ENCODE results near the gene CUEDC1. TPM values are rescaled to one million over a fixed set of nuclear protein-coding genes. Genes with fewer than 3 reads are reported as not detected.
"Not testable (repeated sequence)": the region's sequence is repeated elsewhere in the genome, so short reads cannot be mapped to it uniquely, and the experiment has no call there.

Gene CUEDC1
- total and polyA plus RNA-seq, 5 donors from 2014 or later, result not detected

DNA sequence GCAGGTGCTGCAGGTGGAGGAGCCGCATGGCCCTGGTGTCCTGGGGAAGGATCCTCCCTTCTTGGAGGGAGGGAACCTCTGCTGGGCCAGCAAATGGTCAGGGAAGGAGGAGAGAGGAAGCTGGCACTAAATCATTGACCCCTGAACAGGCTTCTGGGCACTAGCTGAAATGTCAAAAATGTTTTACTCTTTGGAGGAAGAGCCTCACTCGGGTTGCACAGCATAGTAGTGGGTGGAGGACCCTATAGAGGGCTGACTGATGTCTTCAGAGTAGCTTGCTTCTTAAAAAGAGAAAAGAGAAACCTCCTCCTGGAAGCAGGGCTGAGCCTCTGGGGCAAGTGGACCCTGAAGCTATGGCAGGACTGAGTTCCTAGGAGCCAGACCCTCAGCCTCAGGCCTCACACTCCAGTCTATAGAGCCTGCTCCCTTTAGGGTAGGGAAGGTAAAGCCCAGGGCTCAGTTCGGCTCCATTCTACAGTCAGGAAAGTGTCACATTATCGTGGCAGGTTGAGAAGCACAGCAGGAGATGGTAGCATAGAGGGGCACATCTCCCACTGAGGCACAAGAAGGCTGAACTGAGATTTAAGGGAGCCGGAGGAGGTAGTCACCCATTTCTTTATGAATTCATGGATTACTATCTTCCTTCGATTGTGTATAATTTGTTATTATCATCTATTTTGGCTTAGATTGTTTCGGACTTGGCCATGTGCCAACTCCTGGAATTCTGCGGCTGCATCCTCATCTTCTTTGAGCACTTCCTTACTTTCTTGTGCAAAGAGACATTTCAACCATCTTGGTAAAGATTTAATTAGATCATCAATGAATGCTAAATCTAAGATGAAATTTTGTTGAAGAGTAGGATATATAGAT is 7.3 kb upstream of the CUEDC1 start:
- Histone ChIP-seq H3K27me3 (ENCODE audit: control insufficient read depth, insufficient read depth, low read length) (peaks cover 6% of the 10 kb centered on the region), H3K27ac (ENCODE audit: insufficient read depth, low read length, poor library complexity, severe bottlenecking) (no peak overlapping the region), H3K36me3 (ENCODE audit: control insufficient read depth, insufficient read depth, low read length) (no peaks in the 10 kb centered on the region), H3K4me3 (ENCODE audit: low read depth, low read length) (no peak overlapping the region), H3K9me3 (ENCODE audit: control insufficient read depth in 2 of 2, low read length in 2 of 2) (no peaks in the 10 kb centered on the region), H3K4me1 (ENCODE audit: control insufficient read depth, insufficient read depth, low read length, poor library complexity, severe bottlenecking) (no peaks in the 10 kb centered on the region)
- H3K4me3 Mint-ChIP-seq, result no peak overlapping the region
- H3K27me3 Mint-ChIP-seq, result peaks cover 51% of the 10 kb centered on the region
- peaks cover 0 to 4% (median 0%) of the 10 kb centered on the region in 7 donors for H3K9me3 Mint-ChIP-seq
- H3K36me3 Mint-ChIP-seq, result no peaks in the 10 kb centered on the region
- H3K27ac Mint-ChIP-seq, result no peak overlapping the region
- ATAC-seq (ENCODE audit: low read depth in 2 of 2) (no peak), DNase-seq (no peak)
- peaks cover 0 to 2% (median 1%) of the 10 kb centered on the region in 4 donors for H3K4me1 Mint-ChIP-seq

DNA sequence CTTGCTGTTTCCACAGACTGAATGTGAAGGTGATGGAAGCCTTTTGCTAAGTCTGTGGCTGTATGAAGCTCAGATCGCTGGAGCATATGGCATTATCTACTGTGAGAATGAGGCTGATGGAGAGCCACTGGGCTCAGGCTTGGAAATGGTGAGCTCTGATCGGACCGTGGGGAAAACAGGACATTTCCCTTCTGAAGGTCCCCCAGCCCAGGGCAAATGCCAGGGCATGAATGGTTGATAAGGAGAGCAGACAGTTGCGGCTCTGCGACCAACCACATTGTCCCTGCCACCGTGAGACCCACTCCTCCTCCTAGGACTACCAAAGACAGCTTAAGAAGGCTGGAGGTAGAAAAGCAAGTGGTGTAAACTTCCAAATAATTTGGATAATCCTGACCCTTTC is 4.7 kb upstream of the CUEDC1 start:
- no peak overlapping the region for H3K27ac Mint-ChIP-seq
- peaks cover 70% of the 10 kb centered on the region for H3K27me3 Mint-ChIP-seq
- H3K36me3 ChIP-seq (ENCODE audit: control insufficient read depth, insufficient read depth, low read length), result no peaks in the 10 kb centered on the region

DNA sequence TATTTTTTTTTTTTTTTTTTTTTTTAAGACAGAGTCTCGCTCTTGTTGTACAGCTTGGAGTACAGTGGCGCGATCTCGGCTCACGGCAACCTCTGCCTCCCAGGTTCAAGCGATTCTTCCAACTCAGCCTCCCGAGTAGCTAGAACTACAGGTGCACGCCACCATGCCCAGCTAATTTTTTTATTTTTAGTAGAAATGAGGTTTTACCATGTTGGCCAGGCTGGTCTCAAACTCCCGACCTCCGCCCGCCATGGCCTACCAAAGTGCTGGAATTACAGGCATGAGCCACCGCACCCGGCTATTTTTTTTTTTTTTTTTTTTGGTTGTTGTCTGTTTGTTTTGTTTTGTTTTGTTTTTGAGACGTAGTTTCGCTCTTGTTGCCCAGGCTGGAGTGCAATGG is 3.2 kb upstream of the CUEDC1 start:
- H3K27ac Mint-ChIP-seq; H3K4me3 ChIP-seq (ENCODE audit: low read depth, low read length); H3K36me3 Mint-ChIP-seq; DNase-seq; ATAC-seq (ENCODE audit: low read depth in 2 of 2); H3K9me3 ChIP-seq (ENCODE audit: control insufficient read depth in 2 of 2, low read length in 2 of 2); H3K36me3 ChIP-seq (ENCODE audit: control insufficient read depth, insufficient read depth, low read length); H3K9me3 Mint-ChIP-seq; H3K27ac ChIP-seq (ENCODE audit: insufficient read depth, low read length, poor library complexity, severe bottlenecking): not testable (repeated sequence)
- Histone ChIP-seq H3K4me1 (ENCODE audit: control insufficient read depth, insufficient read depth, low read length, poor library complexity, severe bottlenecking) (peaks cover 20% of the 10 kb centered on the region), H3K27me3 (ENCODE audit: control insufficient read depth, insufficient read depth, low read length) (peaks cover 17% of the 10 kb centered on the region)
- H3K27me3 Mint-ChIP-seq, result peaks cover 69% of the 10 kb centered on the region
- peaks cover 0 to 23% (median 13%) of the 10 kb centered on the region in 4 donors for H3K4me1 Mint-ChIP-seq
- peak overlapping the region in 1 of 4 donors; percentile 1 for H3K4me3 Mint-ChIP-seq

More for the DNA sequence above, 4.7 kb upstream of the CUEDC1 start:
- no peak for DNase-seq
- Histone ChIP-seq H3K27me3 (ENCODE audit: control insufficient read depth, insufficient read depth, low read length) (peaks cover 14% of the 10 kb centered on the region), H3K4me3 (ENCODE audit: low read depth, low read length) (no peak overlapping the region), H3K4me1 (ENCODE audit: control insufficient read depth, insufficient read depth, low read length, poor library complexity, severe bottlenecking) (peaks cover 14% of the 10 kb centered on the region), H3K9me3 (ENCODE audit: control insufficient read depth in 2 of 2, low read length in 2 of 2) (no peaks in the 10 kb centered on the region), H3K27ac (ENCODE audit: insufficient read depth, low read length, poor library complexity, severe bottlenecking) (no peak overlapping the region)
- H3K36me3 Mint-ChIP-seq, result no peaks in the 10 kb centered on the region
- ATAC-seq (ENCODE audit: low read depth in 2 of 2), result no peak
- H3K9me3 Mint-ChIP-seq, result peaks cover 0 to 4% (median 0%) of the 10 kb centered on the region in 7 donors
- H3K4me3 Mint-ChIP-seq, result no peak overlapping the region
- peaks cover 0 to 17% (median 11%) of the 10 kb centered on the region in 4 donors for H3K4me1 Mint-ChIP-seq

DNA sequence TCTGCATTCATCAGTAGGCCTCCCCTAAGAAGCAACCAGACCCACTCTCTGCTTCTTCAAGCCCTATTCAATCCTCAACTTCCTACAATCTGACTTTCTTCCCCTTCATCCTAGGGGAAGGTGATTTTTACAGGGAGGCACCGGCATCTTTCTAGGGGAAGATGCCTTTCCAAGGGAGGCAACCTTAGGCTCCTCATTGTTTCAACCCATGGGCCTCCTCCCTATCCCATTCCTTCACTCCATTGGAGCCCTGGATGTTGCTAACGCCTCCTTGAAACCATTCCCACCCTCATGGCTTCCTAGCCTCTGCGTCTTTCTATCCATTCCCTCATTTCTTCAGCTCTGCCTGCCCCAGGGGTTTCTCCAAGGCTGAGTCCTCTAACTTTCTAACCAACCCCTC is 2.7 kb upstream of the CUEDC1 start:
- no peaks in the 10 kb centered on the region for H3K36me3 Mint-ChIP-seq
- ATAC-seq (ENCODE audit: low read depth in 2 of 2) (no peak), DNase-seq (no peak)
- Histone ChIP-seq H3K4me3 (ENCODE audit: low read depth, low read length) (no peak overlapping the region), H3K9me3 (ENCODE audit: control insufficient read depth in 2 of 2, low read length in 2 of 2) (no peaks in the 10 kb centered on the region), H3K4me1 (ENCODE audit: control insufficient read depth, insufficient read depth, low read length, poor library complexity, severe bottlenecking) (peaks cover 20% of the 10 kb centered on the region), H3K27me3 (ENCODE audit: control insufficient read depth, insufficient read depth, low read length) (peaks cover 16% of the 10 kb centered on the region), H3K36me3 (ENCODE audit: control insufficient read depth, insufficient read depth, low read length) (no peaks in the 10 kb centered on the region), H3K27ac (ENCODE audit: insufficient read depth, low read length, poor library complexity, severe bottlenecking) (no peak overlapping the region)
- no peak overlapping the region for H3K27ac Mint-ChIP-seq
- peaks cover 72% of the 10 kb centered on the region for H3K27me3 Mint-ChIP-seq
- H3K4me1 Mint-ChIP-seq, result peaks cover 0 to 23% (median 15%) of the 10 kb centered on the region in 4 donors
- peak overlapping the region; percentile 1 to 48 (median 12) for H3K4me3 Mint-ChIP-seq
- H3K9me3 Mint-ChIP-seq, result peaks cover 0 to 4% (median 0%) of the 10 kb centered on the region in 7 donors

DNA sequence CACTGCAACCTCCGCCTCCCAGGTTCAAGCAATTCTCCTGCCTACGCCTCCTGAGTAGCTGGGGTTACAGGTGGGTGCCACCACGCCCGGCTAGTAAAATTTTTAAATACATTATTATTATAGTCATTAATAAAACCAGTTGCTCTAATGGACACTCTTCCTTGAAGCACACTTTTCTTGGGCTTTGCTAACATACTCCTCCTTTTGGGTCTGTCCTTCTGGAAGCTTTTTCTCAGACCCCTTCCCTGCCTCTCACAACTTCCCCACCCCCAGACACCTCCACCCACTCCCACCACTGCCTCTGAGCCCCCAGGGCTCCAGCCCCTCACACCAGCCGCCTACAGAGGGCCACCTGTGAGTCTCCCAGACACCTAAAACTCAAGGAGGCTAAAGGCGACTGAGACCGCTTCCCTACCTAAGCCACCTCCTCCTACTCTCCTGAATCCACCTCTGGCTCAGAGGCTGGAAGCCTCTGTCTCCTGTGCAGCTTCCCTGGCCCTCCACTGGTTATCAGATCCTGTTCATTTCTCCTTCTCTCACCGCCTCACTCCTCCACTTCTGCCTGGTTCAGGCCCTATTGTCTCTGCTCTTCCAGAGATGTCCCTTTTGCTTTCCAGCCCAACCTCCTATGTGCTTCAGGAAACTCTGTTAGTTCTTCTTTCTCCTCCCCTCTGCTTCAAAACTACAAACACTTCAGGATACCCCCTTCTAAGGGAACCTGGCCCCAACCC is 2.1 kb upstream of the CUEDC1 start:
- Mint-ChIP-seq H3K36me3 (no peaks in the 10 kb centered on the region), H3K4me3 (peak overlapping the region in 3 of 4 donors; percentile 1 to 15 (median 8)), H3K4me1 (peaks cover 0 to 24% (median 15%) of the 10 kb centered on the region in 4 donors), H3K27ac (no peak overlapping the region), H3K27me3 (peaks cover 72% of the 10 kb centered on the region), H3K9me3 (peaks cover 0 to 4% (median 0%) of the 10 kb centered on the region in 7 donors)
- ATAC-seq (ENCODE audit: low read depth in 2 of 2), result no peak
- H3K4me1 ChIP-seq (ENCODE audit: control insufficient read depth, insufficient read depth, low read length, poor library complexity, severe bottlenecking), result peaks cover 20% of the 10 kb centered on the region
- no peak for DNase-seq
- H3K4me3 ChIP-seq (ENCODE audit: low read depth, low read length), result no peak overlapping the region
- H3K27me3 ChIP-seq (ENCODE audit: control insufficient read depth, insufficient read depth, low read length), result peaks cover 14% of the 10 kb centered on the region
- no peak overlapping the region for H3K27ac ChIP-seq (ENCODE audit: insufficient read depth, low read length, poor library complexity, severe bottlenecking)
- H3K36me3 ChIP-seq (ENCODE audit: control insufficient read depth, insufficient read depth, low read length), result no peaks in the 10 kb centered on the region
- H3K9me3 ChIP-seq (ENCODE audit: control insufficient read depth in 2 of 2, low read length in 2 of 2), result no peaks in the 10 kb centered on the region

DNA sequence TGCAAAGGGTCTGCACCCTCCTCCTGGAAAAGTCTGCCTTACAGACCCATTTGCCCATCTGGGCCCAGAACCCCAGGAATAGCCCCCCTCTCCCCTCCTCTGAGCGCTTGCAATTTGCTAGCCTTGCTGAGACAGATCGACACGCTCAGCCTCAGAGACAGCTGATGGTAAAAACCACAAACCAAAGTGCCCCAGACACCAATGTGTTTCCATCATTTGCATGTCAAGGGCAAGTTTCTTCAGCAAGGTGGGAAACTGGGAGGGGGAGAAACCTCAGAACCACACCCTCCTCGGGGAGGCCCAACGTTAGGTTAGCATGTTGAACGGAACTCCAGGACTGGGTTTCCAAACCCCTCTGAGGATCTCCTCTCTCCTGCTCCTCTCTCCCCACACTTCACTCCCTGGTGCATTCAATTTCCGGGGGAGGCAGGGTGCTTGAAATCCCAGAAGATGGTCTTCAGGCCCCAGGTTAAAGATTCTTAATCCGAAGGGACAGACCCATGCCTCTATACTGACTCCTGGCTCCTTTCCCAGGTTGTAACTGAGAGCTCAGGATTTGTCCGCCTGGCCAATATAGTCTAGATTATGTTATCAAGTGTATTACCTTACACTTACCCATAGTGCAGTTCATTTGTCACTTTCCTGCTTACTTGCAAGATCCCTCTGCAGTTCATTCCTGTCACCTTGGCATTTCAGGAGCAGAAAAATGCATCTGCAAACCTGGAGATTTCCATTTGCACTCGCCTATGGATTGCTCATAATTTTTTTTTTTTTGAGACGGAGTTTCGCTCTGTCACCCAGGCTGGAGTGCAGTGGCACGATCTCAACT is 1.3 kb upstream of the CUEDC1 start:
- Mint-ChIP-seq H3K27me3 (peaks cover 73% of the 10 kb centered on the region), H3K4me3 (peak overlapping the region; percentile 72 to 89 (median 81)), H3K27ac (no peak overlapping the region), H3K36me3 (no peaks in the 10 kb centered on the region), H3K9me3 (peaks cover 0 to 4% (median 0%) of the 10 kb centered on the region in 7 donors), H3K4me1 (peaks cover 0 to 24% (median 15%) of the 10 kb centered on the region in 4 donors)
- ATAC-seq (ENCODE audit: low read depth in 2 of 2) (peak; percentile 31 to 47), DNase-seq (peak in 2 of 3 donors; percentile 31 to 64)
- H3K9me3 ChIP-seq (ENCODE audit: control insufficient read depth in 2 of 2, low read length in 2 of 2), result no peaks in the 10 kb centered on the region
- H3K4me1 ChIP-seq (ENCODE audit: control insufficient read depth, insufficient read depth, low read length, poor library complexity, severe bottlenecking), result peaks cover 20% of the 10 kb centered on the region
- peaks cover 14% of the 10 kb centered on the region for H3K27me3 ChIP-seq (ENCODE audit: control insufficient read depth, insufficient read depth, low read length)
- H3K27ac ChIP-seq (ENCODE audit: insufficient read depth, low read length, poor library complexity, severe bottlenecking), result no peak overlapping the region
- no peaks in the 10 kb centered on the region for H3K36me3 ChIP-seq (ENCODE audit: control insufficient read depth, insufficient read depth, low read length)
- peak overlapping the region; percentile 44 for H3K4me3 ChIP-seq (ENCODE audit: low read depth, low read length)
